NCI-H1105 (cell line): ENCODE results near the gene PAX5.

ENCODE experiments used
- DNase-seq: peaks from one replicate; lab custom pipeline; 2025; lab: John Stamatoyannopoulos, UW

The PAX5 gene

DNA sequence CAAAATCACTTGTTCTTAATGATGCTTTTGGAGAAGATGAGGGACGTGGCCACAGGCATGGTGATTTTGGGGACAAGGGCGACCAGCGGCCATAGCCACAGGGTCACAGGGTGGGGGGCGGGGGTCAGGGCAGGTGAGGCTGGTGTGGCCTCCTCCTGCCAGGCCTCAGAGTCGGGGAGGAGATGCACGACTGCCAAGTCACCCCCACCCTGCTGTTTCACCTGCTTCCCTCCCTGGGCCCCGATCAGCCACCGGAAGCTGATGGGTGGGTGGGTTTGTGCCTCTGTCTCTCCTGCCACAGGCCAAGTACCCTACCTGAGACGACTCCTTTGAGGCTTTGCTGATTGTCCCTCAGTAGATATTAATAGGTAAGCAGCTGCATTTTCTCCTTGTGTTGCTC is 199.3 kb downstream of the PAX5 start:
- no peak for DNase-seq

DNA sequence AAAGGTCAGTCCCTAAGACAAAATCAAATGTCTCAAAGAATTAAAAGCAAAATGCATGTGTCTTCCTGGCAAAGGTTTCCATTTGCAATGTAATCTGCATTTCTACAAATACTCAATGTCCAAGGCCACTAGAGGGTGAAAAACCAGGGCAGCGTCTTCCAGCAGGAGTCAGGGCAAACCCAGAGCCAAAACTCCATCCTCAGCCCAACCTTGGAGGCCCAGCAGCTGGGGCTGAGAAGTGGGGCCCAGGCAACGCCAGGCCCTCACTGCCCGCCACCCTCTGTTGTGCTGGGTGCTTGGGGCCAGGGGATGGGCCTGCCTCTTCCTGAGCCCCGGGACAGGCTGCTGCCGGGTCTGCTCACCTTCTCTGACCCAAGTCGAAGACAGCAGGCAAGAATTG is 200.1 kb downstream of the PAX5 start:
- DNase-seq = no peak

DNA sequence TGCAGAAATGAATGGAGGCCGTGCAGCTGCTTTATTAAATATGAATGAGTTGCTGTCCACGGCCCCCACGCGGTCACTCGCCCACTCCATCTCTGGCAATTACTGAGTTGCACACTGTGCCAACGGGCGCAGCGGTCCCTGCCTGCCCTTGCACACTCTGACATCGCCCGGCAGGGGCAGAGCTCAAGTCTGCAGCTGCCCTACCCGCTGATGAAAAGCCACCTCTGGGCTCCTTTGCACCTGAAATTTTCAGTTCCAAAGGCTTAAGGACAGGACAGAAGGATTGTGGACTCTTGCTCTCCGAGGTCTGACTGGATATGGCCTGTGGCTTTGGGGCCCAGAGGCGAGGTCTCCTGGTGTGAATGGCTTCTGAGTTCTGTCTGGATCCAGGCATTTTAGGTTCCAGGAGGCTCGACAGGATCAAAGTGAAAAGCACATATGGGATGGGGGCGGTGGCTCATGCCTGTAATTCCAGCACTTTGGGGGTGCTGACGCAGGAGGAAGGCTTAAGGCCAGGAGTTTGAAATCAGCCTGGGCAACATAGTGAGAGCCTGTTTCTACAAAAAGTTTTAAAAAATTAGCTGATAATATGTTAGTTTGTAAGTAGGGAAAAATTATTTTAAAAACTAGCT is 201.8 kb downstream of the PAX5 start:
- DNase-seq = no peak

DNA sequence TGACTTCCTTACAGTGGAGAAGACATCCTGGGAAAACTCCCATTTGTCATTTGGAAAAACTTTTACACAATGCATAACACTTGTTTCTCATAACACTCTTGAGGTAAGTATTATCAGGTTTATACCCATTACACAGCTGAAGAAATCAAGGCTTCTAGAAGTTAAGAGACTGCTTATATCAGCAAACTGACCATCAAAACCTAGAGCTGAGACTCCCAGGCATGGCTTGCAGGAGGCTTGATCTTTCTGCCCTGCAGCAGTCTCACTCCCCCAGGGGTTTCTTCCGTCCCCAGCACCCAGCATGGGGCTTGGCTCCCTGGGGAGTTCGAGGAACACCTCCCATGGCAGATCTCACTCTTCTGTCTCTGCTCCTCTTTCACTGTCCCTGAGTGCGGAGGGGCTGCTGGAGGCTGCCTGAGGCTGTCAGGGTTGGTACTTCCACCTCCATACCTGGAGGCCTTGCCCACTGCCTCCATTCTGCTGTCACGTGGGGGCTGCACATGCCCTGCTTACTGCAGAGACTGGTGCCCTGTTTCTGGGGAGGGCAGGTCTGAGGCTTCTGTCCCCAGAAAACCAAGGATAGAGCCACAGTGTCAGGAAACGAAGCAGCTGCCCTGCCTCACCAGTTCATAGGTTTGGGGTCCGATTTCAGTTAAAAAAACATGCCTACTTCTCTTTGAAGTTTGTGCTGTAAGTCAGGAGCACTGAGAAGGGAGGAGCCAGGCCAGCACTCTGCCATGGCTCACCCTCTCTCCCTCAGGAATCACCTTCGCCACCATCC is 202.5 kb downstream of the PAX5 start:
- no peak for DNase-seq

DNA sequence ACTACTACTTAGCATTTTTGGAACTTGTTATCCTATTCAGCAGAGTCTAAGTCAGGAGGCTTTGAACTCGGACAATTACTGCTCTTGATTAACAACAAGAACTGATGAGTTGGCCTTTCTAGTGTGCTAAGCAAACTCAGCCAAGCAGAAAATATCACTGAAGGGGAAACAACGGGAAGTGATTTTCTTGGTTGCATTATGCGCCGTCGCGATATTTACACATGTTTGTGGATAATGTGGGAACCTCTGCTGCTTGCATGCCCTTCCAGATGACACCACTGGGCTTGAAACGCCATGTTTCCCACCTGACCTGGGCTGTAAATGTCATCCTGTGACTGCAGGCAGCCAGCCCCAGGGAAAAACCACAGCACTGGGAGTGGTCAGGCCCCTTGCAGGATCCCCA is 205.5 kb downstream of the PAX5 start:
- DNase-seq = no peak

DNA sequence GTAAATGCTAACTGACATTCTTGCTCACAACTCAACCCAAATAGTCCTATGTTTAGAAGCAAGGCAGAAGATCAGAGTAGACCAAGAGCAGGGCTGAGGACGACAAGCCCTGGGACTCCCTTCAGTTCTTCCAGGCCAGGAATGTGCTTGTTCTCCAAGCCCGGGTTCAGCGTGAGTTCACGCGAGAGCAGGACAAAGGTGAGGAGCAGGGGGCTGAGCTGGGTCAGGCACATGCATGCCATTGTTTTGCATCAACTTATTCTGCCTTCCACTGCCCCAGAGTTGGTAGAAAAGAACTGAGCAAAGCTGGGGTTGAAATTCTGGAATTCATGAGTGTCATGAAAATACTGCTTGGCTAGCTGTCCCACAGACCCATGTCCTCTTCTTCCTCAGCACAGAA is 206.5 kb downstream of the PAX5 start:
- no peak for DNase-seq

DNA sequence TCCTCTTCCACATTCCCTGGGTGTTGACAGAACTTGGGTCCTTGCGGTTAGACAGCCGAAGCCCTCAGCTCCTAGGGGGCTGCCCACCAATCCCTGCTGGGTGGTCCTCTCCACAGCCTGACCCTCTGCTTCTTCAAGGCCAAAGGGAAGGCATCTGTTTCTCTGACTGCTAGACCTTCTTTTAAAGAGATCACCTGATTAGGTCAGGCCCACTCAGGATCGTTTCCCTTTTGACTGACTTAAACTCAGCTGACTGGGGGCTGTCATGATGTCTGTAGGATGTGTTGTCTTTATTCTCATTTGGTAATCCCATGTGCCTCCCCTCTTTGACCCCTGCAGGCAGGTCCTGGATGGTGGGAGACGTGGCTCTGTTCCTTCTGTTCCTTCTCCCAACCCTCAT is 207.5 kb downstream of the PAX5 start:
- no peak for DNase-seq

DNA sequence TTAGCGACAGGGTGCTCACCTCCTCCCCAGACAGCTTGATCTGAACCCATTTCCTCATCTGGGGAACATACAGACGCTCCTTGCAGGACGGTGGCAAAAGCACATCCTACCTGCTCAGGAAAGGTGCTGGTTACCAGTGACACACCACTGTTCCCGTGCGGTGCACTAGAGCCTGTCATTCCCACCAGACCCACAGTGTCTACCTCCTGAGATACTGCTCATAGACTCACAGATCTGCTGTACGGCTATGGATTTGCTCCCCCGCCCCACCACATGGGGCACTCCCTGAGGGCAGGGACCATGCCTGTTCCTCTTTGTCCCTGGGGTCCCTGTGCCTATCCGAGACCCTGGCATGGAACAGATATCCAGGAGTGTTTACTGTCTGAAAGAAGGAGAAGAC is 208.9 kb downstream of the PAX5 start:
- DNase-seq = no peak

DNA sequence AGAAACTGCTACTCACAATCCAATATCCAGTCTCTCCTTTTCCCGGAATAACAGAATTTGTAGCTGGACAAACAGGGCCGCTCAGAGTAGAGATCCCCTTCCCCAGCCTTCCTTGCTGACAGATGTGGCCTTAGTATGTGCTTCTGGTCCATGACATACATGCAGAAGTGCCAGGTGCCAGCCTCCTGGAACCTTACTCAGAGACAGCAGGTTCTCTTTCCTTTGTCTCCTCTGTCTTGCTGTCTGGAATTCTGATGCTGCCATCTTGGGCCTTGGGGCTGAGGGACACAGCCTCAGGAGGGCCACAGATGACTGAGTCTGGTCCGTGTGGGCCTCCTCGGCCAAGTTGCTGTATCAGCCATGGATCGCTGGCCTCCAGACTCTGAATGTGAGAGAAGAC is 210.1 kb downstream of the PAX5 start:
- no peak for DNase-seq

DNA sequence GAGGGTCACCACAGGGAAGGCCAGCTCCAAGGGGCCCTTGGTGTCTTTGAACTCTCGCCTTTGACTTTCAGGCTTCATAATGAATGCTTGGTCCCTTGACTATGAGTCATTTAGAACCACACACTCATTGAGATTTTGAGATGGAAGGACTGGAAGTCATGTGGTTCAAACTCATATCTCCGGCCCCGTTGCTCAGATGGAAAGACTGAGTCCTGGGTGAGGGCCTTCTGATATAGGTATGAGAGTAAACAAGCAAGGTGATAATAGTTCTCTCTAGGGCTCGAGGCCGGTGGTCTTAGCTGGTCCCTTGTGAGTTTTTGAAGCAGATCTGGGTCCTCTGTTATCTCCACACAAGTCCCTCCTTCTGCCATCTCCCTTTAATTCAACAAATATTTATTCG is 210.6 kb downstream of the PAX5 start:
- DNase-seq = no peak

DNA sequence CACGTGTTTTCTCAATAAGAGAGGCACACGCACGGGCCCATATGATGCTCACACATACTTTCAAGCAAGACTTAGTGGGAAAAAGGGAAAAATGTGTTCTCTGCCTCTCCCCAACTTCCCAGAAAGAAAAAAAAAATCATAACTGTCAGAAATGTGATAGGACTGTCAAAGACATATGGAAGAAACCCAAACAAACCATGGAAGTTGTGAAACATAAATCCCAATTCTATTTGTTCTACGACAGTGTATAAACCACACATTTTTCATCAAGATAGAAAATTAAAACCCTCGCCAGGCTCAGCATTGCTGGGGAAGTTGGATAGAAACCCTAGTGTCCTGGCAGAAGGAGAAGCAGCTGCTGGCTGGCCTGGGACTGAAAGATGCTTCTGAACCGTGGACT is 211.9 kb downstream of the PAX5 start:
- DNase-seq = no peak

DNA sequence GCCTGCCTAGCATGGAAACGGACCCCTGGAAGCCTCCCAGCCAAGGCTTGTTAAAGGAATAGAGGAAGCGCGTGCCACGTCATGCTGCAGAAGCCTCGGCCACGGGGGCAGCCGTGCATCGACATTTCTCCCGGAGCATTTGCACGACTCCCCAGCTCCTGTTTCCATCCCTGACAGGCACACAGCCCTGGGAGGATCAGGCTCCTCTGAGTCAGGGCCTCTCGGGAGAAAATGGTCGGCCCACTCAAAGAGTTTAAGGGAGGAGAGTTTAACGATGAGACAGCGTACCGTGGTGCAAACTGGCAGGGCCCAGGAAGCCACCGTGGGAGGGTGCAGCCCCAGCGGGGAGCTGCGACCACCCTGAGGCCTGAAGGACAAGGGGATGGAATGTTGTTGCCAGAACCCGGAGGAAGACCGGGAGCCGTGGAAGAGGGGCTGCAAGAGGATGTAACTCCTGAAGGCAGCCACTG is 213.6 kb downstream of the PAX5 start:
- no peak for DNase-seq

DNA sequence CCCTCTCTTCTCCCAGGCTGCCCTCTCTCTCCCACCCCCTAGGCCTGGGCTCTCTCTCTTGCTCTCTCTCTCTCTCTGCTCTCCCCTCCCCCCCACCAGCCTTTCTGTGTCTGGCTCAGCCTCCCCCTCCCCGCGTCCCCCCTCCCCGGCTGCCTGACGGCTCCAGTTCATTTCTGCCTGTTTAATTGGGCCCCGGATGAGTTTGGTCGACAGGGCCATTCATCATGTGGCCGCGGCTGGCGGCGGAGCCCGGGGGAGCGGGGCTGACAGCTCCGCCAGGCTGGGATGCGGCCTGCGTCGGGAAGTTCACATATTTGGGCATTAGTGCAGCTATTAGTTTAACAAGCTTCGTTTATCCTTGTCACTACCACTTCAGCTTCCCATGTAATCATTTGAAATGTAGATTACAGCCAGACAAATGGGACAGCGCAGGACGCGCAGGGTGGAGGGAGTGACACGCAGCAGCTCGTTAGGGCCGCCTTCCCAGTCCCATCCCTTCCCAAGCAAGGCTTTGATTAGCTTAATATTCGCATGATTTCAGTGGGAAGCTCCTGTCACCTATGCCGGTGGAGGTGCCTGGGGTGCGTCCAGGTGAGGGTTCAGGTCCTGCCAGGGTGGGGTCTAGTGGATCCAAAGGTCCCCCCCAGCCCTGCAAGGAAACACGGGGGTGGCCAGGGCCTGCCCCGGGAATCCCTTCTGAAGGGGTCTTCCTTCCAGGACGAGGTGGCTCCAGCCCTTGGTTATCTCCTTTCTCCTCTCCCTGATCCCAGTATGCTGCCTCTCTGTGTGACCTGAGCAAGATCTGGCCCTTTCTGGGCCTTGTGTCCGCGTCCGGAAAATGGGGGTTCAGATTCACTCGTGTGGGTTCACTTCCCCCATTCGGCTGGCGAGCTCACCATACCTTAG is 214.8 kb downstream of the PAX5 start:
- no peak for DNase-seq

DNA sequence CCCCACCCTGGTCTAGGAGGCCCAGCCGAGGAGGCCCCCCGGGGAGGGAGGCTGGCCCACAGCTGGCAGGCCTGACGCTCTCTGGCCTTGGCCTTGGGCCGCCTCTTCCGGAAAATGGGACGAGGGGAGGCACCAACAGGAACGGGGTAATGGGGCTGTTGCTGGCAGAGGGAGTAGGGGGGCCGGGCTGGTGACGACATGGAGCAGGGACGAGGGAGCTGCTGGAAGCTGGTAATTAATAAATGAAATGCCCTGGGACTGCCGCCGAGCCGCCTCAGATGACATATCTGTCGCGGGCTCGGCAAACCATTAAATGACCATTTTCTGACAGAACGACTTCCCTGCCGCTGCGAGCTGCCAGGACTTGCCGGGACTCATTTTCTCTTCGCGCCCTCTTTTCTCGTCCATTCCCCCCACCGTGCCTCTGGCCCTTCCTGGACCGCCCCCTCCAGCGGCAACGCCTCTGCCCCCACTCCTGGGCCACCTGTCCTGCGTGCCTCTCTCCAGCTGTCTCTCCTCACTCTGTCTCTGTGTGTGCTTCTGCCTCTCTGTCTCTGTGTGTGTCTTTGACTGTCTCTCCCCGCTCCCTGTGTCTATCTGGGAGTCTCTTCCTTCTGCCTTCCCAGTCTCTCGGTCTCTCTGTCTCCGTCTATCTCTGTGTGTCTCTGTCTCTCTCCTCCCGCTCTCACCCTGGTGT is 215.7 kb downstream of the PAX5 start:
- DNase-seq = no peak

DNA sequence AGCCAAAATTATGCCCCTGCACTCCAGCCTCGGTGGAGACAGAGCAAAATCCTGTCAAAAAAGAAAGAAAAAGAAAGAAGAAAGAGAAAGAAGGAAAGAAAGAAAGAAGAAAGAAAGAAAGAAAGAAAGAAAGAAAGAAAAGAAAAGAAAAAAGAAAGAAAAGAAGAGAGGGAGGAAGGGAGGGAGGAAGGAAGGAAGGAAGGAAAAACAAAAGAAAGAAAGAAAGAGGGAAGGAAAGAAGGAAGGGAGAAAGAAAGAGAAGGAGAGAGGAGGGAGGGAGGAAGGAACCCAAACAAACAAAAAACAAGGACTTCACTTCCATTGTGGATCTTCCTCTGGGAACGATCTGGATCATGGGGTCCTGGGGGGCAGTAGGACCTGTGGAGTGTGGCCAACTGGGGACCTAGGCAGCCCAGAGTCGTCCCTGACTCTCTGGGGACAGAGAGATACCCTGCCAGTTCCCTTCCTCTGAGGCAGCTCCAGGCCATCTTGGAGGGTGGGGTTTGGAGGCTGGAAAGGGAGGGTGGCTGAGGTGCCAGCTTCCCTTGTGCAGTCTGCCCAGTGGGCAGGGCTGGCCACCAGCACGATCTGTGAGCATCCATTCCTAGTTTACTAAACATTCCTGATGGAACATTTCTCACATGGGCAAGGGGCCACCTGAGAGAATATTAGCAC is 216.8 kb downstream of the PAX5 start:
- DNase-seq = no peak

DNA sequence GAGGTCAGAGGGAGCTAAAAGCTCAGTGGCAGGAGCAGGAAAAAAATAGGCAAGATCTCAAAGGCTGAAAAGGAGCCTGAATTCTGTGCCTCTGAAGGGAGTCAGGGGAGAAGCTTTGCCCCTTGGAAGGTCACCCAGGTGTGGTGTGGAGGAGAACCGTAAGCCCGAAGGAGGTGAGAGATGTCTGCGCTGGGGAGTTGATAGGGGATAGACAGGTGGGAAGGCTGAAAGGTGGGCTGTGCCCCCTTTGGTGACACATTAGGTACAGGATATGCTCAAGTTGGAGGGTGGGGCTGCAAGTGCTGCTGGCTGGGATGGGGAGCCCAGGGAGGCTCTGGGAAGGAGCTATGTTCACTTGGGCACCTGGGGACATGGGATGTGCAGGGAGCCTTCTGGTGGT is 217.7 kb downstream of the PAX5 start:
- DNase-seq = no peak

DNA sequence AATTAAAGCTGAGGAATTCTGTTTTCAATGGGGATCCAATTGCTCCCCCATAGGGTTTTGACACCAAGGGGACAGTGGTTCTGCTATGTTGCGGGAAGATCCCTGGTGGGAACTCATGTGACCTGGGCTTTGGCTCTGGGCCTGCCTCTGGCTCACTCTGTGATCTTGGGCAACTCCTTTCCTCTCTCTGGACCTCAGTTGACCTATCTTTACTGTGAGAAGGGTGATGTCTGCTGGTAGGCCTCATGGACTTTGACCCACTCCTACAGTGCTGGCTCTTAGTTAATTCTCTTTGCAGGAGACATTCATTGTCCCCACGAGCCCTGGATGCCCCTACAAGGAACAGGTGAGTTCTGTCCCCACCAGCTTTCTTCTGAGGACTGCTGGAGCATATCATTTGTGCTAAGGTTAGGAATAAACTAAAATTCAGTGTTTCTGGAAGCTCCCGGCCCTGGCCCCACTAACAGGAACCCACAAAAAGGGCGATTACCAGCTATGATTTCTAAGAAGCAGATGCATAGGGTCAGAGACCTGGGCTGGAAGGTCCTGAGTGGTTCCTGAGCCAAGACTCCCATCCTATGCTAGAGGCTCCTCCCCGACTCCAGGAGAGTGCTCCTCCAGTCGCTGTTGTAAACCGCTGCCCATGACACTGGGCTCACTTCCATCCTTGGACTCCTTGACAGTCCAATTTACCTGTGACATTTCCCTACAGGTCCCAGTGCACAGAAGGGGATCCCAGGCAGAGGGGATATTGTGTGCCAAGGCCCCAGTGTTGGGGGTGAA is 218.3 kb downstream of the PAX5 start:
- DNase-seq = no peak

DNA sequence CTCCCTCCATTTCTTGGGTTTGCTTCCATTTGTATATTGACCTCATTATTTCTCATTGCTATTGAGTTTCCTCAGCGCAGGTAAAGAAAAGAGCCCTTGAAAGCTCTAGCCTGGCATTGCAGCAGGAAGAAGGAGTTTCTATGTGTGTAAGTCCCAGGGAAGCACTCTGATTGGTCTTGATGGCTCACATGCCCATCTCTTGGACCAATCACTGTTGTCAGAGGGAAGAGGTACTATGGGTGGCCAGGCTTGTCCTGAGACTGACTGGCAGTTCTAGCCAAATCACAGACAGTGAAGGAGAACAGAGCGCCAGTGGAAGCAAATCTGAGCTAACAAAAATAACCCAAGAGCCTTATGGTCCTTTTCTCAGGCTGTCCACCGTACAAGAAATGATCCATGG is 219.0 kb downstream of the PAX5 start:
- DNase-seq = no peak

DNA sequence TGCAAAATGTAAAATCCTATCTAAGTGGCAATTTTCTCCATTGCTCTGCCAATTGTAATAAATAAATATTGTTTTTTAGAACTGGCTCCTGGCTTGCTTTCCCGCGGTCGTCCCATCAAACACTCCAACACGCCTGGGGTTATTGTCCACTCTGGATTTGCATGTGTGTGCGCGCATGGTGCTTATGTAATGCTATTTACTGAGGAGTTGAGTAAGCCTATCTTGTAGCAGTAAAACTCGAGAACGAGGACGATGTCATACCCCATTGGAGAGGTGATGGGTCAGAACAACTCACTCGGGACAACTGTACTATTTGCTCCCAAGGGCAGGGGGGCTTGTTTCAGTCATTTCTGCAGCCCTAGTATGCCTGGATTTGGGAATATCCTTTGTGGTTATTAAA is 220.9 kb downstream of the PAX5 start:
- no peak for DNase-seq

DNA sequence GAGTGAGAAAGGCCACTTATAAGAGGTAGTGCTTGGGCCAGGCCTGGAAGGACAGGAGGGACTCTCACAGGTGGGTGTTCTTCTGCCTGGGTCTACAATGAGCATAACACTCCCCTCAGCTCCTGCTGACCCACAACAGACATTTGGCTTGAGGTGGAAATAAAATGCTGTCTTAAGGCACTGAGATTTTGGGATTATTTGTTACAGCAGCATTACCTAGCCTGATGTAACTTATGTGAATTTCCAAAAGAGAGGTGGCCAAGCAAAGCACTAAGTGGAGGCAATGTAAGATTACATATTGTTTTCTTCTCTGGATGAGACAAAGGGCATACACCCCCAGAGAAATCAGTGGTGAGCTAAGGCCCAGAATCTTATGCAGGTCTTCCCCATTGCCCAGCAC is 221.5 kb downstream of the PAX5 start:
- no peak for DNase-seq

DNA sequence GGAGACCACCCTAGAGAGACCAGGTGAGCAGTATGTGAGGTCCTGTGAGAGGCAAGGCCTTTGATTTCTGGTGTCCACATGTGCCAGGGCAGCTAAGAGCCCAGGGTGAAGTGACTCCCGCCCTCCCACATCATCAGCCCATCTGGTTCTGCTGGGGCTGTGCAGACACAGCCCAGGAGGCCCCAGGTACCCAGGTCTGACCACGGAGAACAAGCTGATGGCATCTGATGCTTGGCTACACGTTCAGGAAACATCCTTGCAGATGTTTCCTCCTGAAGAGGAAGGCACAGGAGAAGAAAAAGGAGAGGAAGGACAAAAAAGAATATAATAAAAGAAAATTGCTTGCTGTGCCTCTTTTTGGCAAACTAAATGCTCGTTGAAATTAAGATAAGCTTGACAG is 225.8 kb downstream of the PAX5 start:
- DNase-seq = no peak
